ENCODE measurements around the gene MBD5. TPM values are rescaled to one million over a fixed set of nuclear protein-coding genes. Genes with fewer than 3 reads are reported as not detected.

MBD5 gene
- total RNA-seq, 1 donor from 2014 or later = 44.9 TPM

- DNase-seq (ENCODE audit: extremely low spot score, unreplicated experiment) = peak; percentile 99
- no peaks in the 10 kb centered on the region for H3K27me3 Mint-ChIP-seq (ENCODE audit: unreplicated experiment)
- peak within 1 kb of the TSS; percentile 97 for H3K27ac Mint-ChIP-seq (ENCODE audit: unreplicated experiment)
- H3K4me1 Mint-ChIP-seq (ENCODE audit: unreplicated experiment) = peaks cover 43% of the 10 kb centered on the region
- H3K36me3 Mint-ChIP-seq (ENCODE audit: unreplicated experiment) = no peaks in the 10 kb centered on the region
- peak within 1 kb of the TSS; percentile 99 for H3K4me3 Mint-ChIP-seq (ENCODE audit: unreplicated experiment)
- TF ChIP-seq, protein P1, sequence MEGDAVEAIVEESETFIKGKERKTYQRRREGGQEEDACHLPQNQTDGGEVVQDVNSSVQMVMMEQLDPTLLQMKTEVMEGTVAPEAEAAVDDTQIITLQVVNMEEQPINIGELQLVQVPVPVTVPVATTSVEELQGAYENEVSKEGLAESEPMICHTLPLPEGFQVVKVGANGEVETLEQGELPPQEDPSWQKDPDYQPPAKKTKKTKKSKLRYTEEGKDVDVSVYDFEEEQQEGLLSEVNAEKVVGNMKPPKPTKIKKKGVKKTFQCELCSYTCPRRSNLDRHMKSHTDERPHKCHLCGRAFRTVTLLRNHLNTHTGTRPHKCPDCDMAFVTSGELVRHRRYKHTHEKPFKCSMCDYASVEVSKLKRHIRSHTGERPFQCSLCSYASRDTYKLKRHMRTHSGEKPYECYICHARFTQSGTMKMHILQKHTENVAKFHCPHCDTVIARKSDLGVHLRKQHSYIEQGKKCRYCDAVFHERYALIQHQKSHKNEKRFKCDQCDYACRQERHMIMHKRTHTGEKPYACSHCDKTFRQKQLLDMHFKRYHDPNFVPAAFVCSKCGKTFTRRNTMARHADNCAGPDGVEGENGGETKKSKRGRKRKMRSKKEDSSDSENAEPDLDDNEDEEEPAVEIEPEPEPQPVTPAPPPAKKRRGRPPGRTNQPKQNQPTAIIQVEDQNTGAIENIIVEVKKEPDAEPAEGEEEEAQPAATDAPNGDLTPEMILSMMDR (IDR thresholded peaks at IDR 0.05) = peak; percentile 54
- H3K9me3 Mint-ChIP-seq (ENCODE audit: unreplicated experiment) = no peaks in the 10 kb centered on the region
Observed at GRCh38 chr2:148020111-148021058, 506 bp upstream of the MBD5 start, which contains the start of gene ORC4. Gene ORC4 (minus strand): TSS chr2:148020737. CDS start chr2:147975958, 44,779 bp downstream.

- Mint-ChIP-seq H3K36me3 (ENCODE audit: unreplicated experiment) (peaks cover 5% of the 10 kb centered on the region), H3K9me3 (ENCODE audit: unreplicated experiment) (no peaks in the 10 kb centered on the region)
Observed at GRCh38 chr2:148021886-148022285, 995 bp downstream of the MBD5 start.

DNA sequence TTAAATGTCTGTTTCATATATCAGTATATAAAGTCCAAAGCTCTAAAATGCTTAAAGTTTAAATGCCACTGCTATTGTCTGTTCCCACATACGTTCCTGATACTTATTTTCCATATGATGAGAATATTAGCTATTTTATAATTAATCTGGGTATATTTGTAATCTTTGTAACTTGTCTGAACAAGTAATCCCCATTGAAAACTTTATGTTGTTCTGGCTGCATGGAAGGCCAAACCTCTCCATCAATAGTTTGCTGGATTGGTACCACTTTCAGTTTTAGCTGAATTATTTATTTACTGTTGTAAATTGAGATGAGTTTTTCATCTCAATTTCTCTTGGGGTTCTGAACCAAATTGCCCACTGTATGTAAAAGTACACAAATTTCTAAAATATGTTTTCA, 1.5 kb downstream of the MBD5 start:
- peak overlapping the region; percentile 97 for H3K27ac Mint-ChIP-seq (ENCODE audit: unreplicated experiment)
- TF ChIP-seq, protein P1 (IDR thresholded peaks at IDR 0.05) = no peak
- peaks cover 43% of the 10 kb centered on the region for H3K4me1 Mint-ChIP-seq (ENCODE audit: unreplicated experiment)

More at GRCh38 chr2:148021886-148022285, 995 bp downstream of the MBD5 start:
- TF ChIP-seq, protein P1 (IDR thresholded peaks at IDR 0.05) = no peak
- DNase-seq (ENCODE audit: extremely low spot score, unreplicated experiment) = no peak
- peak overlapping the region; percentile 97 for H3K27ac Mint-ChIP-seq (ENCODE audit: unreplicated experiment)
- peak overlapping the region; percentile 99 for H3K4me3 Mint-ChIP-seq (ENCODE audit: unreplicated experiment)
- H3K27me3 Mint-ChIP-seq (ENCODE audit: unreplicated experiment) = no peaks in the 10 kb centered on the region
- H3K4me1 Mint-ChIP-seq (ENCODE audit: unreplicated experiment) = peaks cover 43% of the 10 kb centered on the region

DNA sequence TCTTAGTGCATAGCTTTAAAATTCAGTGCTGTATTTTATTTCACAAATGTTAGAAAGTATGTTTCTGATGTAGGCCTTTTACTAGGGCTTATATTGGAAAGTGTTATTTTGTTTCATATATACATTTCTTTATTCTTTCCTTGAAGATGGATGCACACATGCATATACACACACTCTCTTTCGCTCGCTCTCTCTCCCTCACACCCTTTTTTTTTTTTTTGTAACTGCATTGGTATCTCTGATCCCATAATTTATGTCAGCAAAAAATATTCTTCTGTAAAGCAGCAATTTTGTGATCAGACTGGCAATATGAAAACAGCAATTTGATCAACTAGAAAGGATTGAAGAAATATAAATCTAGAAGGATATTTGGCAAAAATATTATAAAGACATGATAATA, 2.0 kb downstream of the MBD5 start:
- Mint-ChIP-seq H3K36me3 (ENCODE audit: unreplicated experiment) (peaks cover 5% of the 10 kb centered on the region), H3K9me3 (ENCODE audit: unreplicated experiment) (no peaks in the 10 kb centered on the region), H3K4me1 (ENCODE audit: unreplicated experiment) (peaks cover 42% of the 10 kb centered on the region)

More for the DNA sequence above, 1.5 kb downstream of the MBD5 start:
- DNase-seq (ENCODE audit: extremely low spot score, unreplicated experiment) = no peak
- Mint-ChIP-seq H3K27me3 (ENCODE audit: unreplicated experiment) (no peaks in the 10 kb centered on the region), H3K4me3 (ENCODE audit: unreplicated experiment) (peak overlapping the region; percentile 99), H3K9me3 (ENCODE audit: unreplicated experiment) (no peaks in the 10 kb centered on the region), H3K36me3 (ENCODE audit: unreplicated experiment) (peaks cover 5% of the 10 kb centered on the region)

More for the DNA sequence above, 2.0 kb downstream of the MBD5 start:
- TF ChIP-seq, protein P1 (IDR thresholded peaks at IDR 0.05) = no peak
- no peaks in the 10 kb centered on the region for H3K27me3 Mint-ChIP-seq (ENCODE audit: unreplicated experiment)
- DNase-seq (ENCODE audit: extremely low spot score, unreplicated experiment) = no peak
- H3K4me3 Mint-ChIP-seq (ENCODE audit: unreplicated experiment) = peak overlapping the region; percentile 99
- H3K27ac Mint-ChIP-seq (ENCODE audit: unreplicated experiment) = no peak overlapping the region

Data from osteocyte (in vitro differentiated cells).